ENCODE measurements around the gene IHH.

DNA sequence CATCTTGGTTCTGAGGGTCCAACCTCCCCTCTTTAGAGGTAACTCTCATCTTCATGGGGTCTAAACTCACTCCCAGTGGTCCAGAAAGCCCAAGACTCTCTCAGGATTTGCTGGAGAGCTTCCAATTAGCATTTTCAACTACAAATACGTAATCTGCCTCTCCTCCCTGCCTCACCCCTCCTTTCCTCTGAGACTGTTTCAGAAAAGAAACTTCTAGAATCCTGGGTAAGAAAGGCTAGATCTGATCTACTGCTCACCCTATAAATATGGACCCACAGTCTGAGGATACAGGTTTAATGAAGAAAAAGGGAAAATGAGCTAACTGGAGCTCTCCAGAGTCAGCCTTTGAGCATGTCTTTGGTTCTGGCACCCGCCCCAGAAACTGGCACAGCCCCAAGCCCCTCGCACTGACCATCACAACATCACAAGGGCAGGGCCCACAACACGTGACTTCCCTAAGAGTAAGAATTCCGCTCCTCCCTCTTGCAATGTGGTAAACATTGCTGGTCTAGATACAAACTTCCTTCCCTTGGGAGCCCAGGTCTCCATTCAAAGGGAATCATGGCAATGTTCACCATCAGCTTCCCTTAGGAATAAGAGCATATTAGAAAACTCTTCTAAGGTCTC lies 21.7 kb upstream of the IHH start:
- TF ChIP-seq EZH2 (IDR thresholded peaks at IDR 0.05; ENCODE audit: borderline replicate concordance, low read depth, low read length, poor library complexity, severe bottlenecking), result no peak
- TF ChIP-seq, protein P1, sequence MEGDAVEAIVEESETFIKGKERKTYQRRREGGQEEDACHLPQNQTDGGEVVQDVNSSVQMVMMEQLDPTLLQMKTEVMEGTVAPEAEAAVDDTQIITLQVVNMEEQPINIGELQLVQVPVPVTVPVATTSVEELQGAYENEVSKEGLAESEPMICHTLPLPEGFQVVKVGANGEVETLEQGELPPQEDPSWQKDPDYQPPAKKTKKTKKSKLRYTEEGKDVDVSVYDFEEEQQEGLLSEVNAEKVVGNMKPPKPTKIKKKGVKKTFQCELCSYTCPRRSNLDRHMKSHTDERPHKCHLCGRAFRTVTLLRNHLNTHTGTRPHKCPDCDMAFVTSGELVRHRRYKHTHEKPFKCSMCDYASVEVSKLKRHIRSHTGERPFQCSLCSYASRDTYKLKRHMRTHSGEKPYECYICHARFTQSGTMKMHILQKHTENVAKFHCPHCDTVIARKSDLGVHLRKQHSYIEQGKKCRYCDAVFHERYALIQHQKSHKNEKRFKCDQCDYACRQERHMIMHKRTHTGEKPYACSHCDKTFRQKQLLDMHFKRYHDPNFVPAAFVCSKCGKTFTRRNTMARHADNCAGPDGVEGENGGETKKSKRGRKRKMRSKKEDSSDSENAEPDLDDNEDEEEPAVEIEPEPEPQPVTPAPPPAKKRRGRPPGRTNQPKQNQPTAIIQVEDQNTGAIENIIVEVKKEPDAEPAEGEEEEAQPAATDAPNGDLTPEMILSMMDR (conservative IDR thresholded peaks at IDR 0.05; ENCODE audit: low read depth, low read length), result no peak

Measured in A673 (cell line).